Adrenal gland (tissue), 5 donors: ENCODE measurements around the gene CEP112.

Experiments
- CTCF ChIP-seq, 6 experiments: fragments of 450-650 bp in 4 of 6; fragments of 200-600 bp in 2 of 6; sonication (generic) in 1 of 6; IDR thresholded peaks; 1 replicate in 5 of 6; 2 replicates in 1 of 6; pipeline versions ENCODE4 v1.5.1 to v1.8.0; 2016 to 2021; ENCODE audit warnings: antibody characterized with exemption in 6 of 6, mild to moderate bottlenecking in 2 of 6, moderate library complexity in 1 of 6
- POLR2A ChIP-seq, 2 donors: fragments of 450-650 bp; IDR thresholded peaks; one replicate each; pipeline ENCODE4 v1.6.1; 2017; ENCODE audit warnings: antibody characterized with exemption in 2 of 2, mild to moderate bottlenecking in 2 of 2, moderate library complexity in 1 of 2
- donor health status: DM: no; HTN: no; CAD: no.

- no peak for TF ChIP-seq CTCF (IDR thresholded peaks at IDR 0.05)
- no peak for TF ChIP-seq POLR2A (IDR thresholded peaks at IDR 0.05)
Measured at GRCh38 chr17:66192378-66192687, 400 bp upstream of the CEP112 start.
